Keratinocyte (primary cell): ENCODE results near the gene ARHGEF16. TPM values are rescaled to one million over a fixed set of nuclear protein-coding genes. Genes with fewer than 3 reads are reported as not detected.

Source experiments
- DNase-seq: peaks from one replicate; pipeline ENCODE4 v3.0.0-alpha.2; 2011; ENCODE audit warnings: low read depth, missing footprints, low spot score
- FAIRE-seq: peaks from 2 replicates; lab custom pipeline; 2011; peaks lifted over from hg19 to GRCh38; lab: Jason Lieb, UNC
- H2AFZ ChIP-seq: 2 replicates; pipeline ENCODE4 v1.6.0; 2012; ENCODE audit warnings: low read length, control low read depth, inconsistent platforms; ENCODE audit not compliant: control insufficient read depth
- H3K27ac ChIP-seq: 2 replicates; pipeline ENCODE4 v1.5.1; 2011; ENCODE audit warnings: low read length; ENCODE audit not compliant: control insufficient read depth, insufficient read depth
- H3K27me3 ChIP-seq: 3 replicates; pipeline ENCODE4 v1.6.0; 2011; ENCODE audit warnings: low read length; ENCODE audit not compliant: control insufficient read depth, insufficient read depth; ENCODE audit errors: extremely low read depth
- H3K36me3 ChIP-seq, 2 experiments: 2 replicates in 1 of 2; 3 replicates in 1 of 2; pipeline ENCODE4 v1.5.1; 2011; ENCODE audit warnings: low read length in 2 of 2, mild to moderate bottlenecking in 1 of 2; ENCODE audit not compliant: control insufficient read depth in 2 of 2, insufficient read depth in 2 of 2; ENCODE audit errors: extremely low read depth in 1 of 2
- H3K4me1 ChIP-seq: 3 replicates; pipeline ENCODE4 v1.5.1; 2011; ENCODE audit warnings: low read length; ENCODE audit not compliant: control insufficient read depth, insufficient read depth; ENCODE audit errors: extremely low read depth
- H3K4me2 ChIP-seq: 3 replicates; pipeline ENCODE4 v1.6.0; 2011; ENCODE audit warnings: low read depth, low read length; ENCODE audit not compliant: control insufficient read depth, insufficient read depth; ENCODE audit errors: extremely low read depth
- H3K4me3 ChIP-seq, 3 experiments: fragments of 200-600 bp in 1 of 3; sonication (generic) in 1 of 3; 2 replicates in 2 of 3; 3 replicates in 1 of 3; pipeline ENCODE4 v1.5.1; 2011 to 2016; ENCODE audit warnings: low read length in 3 of 3, mild to moderate bottlenecking in 3 of 3, control low read depth in 2 of 3, inconsistent platforms in 1 of 3, low read depth in 1 of 3, mixed read lengths in 1 of 3, mixed run types in 1 of 3, moderate library complexity in 1 of 3; ENCODE audit not compliant: control insufficient read depth in 2 of 3, insufficient read depth in 2 of 3; ENCODE audit errors: extremely low read depth in 1 of 3
- H3K79me2 ChIP-seq: 2 replicates; pipeline ENCODE4 v1.6.0; 2012; ENCODE audit warnings: low read length; ENCODE audit not compliant: control insufficient read depth, insufficient read depth
- H3K9ac ChIP-seq: 3 replicates; pipeline ENCODE4 v1.6.0; 2011; ENCODE audit warnings: low read length; ENCODE audit not compliant: control insufficient read depth, insufficient read depth; ENCODE audit errors: extremely low read depth
- H3K9me1 ChIP-seq: 3 replicates; pipeline ENCODE4 v1.6.0; 2011; ENCODE audit warnings: low read length; ENCODE audit not compliant: control insufficient read depth, insufficient read depth; ENCODE audit errors: extremely low read depth
- H3K9me3 ChIP-seq: 2 replicates; pipeline ENCODE4 v1.5.1; 2012; ENCODE audit warnings: low read depth, low read length; ENCODE audit not compliant: control insufficient read depth
- H4K20me1 ChIP-seq: 3 replicates; pipeline ENCODE4 v1.6.0; 2011; ENCODE audit warnings: low read length; ENCODE audit not compliant: control insufficient read depth, insufficient read depth; ENCODE audit errors: extremely low read depth
- CTCF ChIP-seq, 3 experiments: IDR thresholded peaks in 1 of 3; conservative IDR thresholded peaks in 1 of 3; optimal IDR thresholded peaks in 1 of 3; 2 replicates in 2 of 3; 3 replicates in 1 of 3; pipeline versions ENCODE3 to v1.5.1; 2011; ENCODE audit warnings: low read length in 3 of 3, mild to moderate bottlenecking in 3 of 3, moderate library complexity in 2 of 3, control low read depth in 1 of 3, inconsistent platforms in 1 of 3; ENCODE audit not compliant: insufficient read depth in 2 of 3; ENCODE audit errors: extremely low read depth in 1 of 3
- EZH2 ChIP-seq: IDR thresholded peaks from one replicate; pipeline ENCODE4 v1.6.1; 2012; ENCODE audit warnings: inconsistent platforms, mild to moderate bottlenecking, low read length, moderate library complexity
- dilution Hi-C: fragments of 300-500 bp; cut with MboI; formaldehyde crosslinking; loops from one replicate; pipeline ENCODE4 v1.7.0; 2020; ENCODE audit warnings: low sequenced_read_pairs; ENCODE audit not compliant: extremely low pct_ligation_motif_present
- polyA plus RNA-seq, 5 experiments: library from polyadenylated mRNA; depleted of rRNA in 3 of 5; stranded (reverse) in 3 of 5; stranded (forward) in 1 of 5; unstranded in 1 of 5; fragments of >200 nt; gene quantifications; 1 replicate in 1 of 5; 2 replicates in 3 of 5; 3 replicates in 1 of 5; pipeline versions ENCODE4 v1.2.1 to v1.2.3, GENCODE V29; 2011 to 2012; ENCODE audit warnings: missing spikeins in 2 of 5, low read depth in 1 of 5, low replicate concordance in 1 of 5

Gene ARHGEF16
- polyA plus RNA-seq, 1 donor (not counting 4 experiments of a cell fraction or from before 2014, with no cell fraction given): 6.2 TPM

- Histone ChIP-seq H3K27me3 (peaks cover 11% of the 10 kb centered on the region), H3K4me1 (peaks cover 6% of the 10 kb centered on the region), H3K79me2 (no peaks in the 10 kb centered on the region), H3K27ac (peak overlapping the region; percentile 8), H3K36me3 (no peaks in the 10 kb centered on the region), H3K4me3 (no peak overlapping the region), H3K4me2 (no peak overlapping the region), H3K9me3 (no peaks in the 10 kb centered on the region), H3K9me1 (no peaks in the 10 kb centered on the region), H3K9ac (peak overlapping the region; percentile 28), H4K20me1 (no peaks in the 10 kb centered on the region), H2AFZ (no peak overlapping the region)
- peak; percentile 41 for DNase-seq
- dilution Hi-C loops: no loop called here
- no peak for FAIRE-seq
- no peak for TF ChIP-seq EZH2
- no peak for TF ChIP-seq CTCF (optimal IDR thresholded peaks at IDR 0.05 in 1 of 3, IDR thresholded peaks at IDR 0.05 in 1 of 3, conservative IDR thresholded peaks at IDR 0.05 in 1 of 3; ENCODE audit: extremely low read depth in 1 of 3, insufficient read depth in 2 of 3, low read length in 3 of 3)
These were observed 49.8 kb downstream of the ARHGEF16 start for GRCh38 chr1:3504151-3504821.

GRCh38 chr1:3504822-3505153, 50.3 kb downstream of the ARHGEF16 start:
- no peaks in the 10 kb centered on the region for H3K9me3 ChIP-seq
- no peak overlapping the region for H2AFZ ChIP-seq
- H3K9ac ChIP-seq: peak overlapping the region; percentile 28
- H3K36me3 ChIP-seq: no peaks in the 10 kb centered on the region
- H3K27ac ChIP-seq: no peak overlapping the region
- H3K4me2 ChIP-seq: no peak overlapping the region
- no peak overlapping the region for H3K4me3 ChIP-seq
- no peaks in the 10 kb centered on the region for H4K20me1 ChIP-seq
- FAIRE-seq (no peak), DNase-seq (no peak)
- TF ChIP-seq CTCF (optimal IDR thresholded peaks at IDR 0.05 in 1 of 3, IDR thresholded peaks at IDR 0.05 in 1 of 3, conservative IDR thresholded peaks at IDR 0.05 in 1 of 3; ENCODE audit: extremely low read depth in 1 of 3, insufficient read depth in 2 of 3, low read length in 3 of 3) (no peak), EZH2 (no peak)
- dilution Hi-C loops: no loop called here
- H3K27me3 ChIP-seq: peaks cover 11% of the 10 kb centered on the region
- no peaks in the 10 kb centered on the region for H3K9me1 ChIP-seq
- H3K4me1 ChIP-seq: peaks cover 6% of the 10 kb centered on the region
- no peaks in the 10 kb centered on the region for H3K79me2 ChIP-seq
